ENCODE data around the gene ABCB8. TPM values are rescaled to one million over a fixed set of nuclear protein-coding genes. Genes with fewer than 3 reads are reported as not detected.
A peak's percentile ranks its signal among the peaks of the same experiment; 100 is the strongest.

Gene ABCB8
- total and polyA plus RNA-seq, 9 of the 15 experiments (the other 6 are each of a cell fraction or from before 2014, with no cell fraction given), result 7.6 to 106 (median 36.3) TPM

GRCh38 chr7:150994838-150995510 is 33.3 kb upstream of the ABCB8 start (continued):
- TF ChIP-seq CEBPZ (IDR thresholded peaks at IDR 0.05; ENCODE audit: borderline replicate concordance, low read depth, low read length), result no peak
- TF ChIP-seq E2F8 (IDR thresholded peaks at IDR 0.05; ENCODE audit: low read depth, partially characterized antibody), result no peak
- TF ChIP-seq SMC3 (conservative IDR thresholded peaks at IDR 0.05; ENCODE audit: insufficient read depth, low read depth, low read length), result no peak
- no peak for TF ChIP-seq NFXL1 (CRISPR knock-in tag; IDR thresholded peaks at IDR 0.05)
- TF ChIP-seq HMG20A (CRISPR knock-in tag; conservative IDR thresholded peaks at IDR 0.05), result no peak
- TF ChIP-seq PHF8 (IDR thresholded peaks at IDR 0.05; ENCODE audit: borderline replicate concordance, low read length), result no peak
- no peak for TF ChIP-seq HNRNPL (IDR thresholded peaks at IDR 0.05; ENCODE audit: low read depth, low read length)
- no peak for TF ChIP-seq ZNF398 (CRISPR knock-in tag; IDR thresholded peaks at IDR 0.05)
- no peak; the same call in 1 of the 2 replicates for TF ChIP-seq ZBTB7A (IDR thresholded peaks at IDR 0.05; ENCODE audit: borderline replicate concordance, control insufficient read depth, low read depth, low read length)
- no peak for TF ChIP-seq ZC3H8 (IDR thresholded peaks at IDR 0.05)
- no peak for TF ChIP-seq NR0B1 (IDR thresholded peaks at IDR 0.05; ENCODE audit: partially characterized antibody)
- TF ChIP-seq TRIM24 (IDR thresholded peaks at IDR 0.05), result no peak; a peak in 1 of 4 replicates
- no peak for TF ChIP-seq ZNF785 (CRISPR knock-in tag; IDR thresholded peaks at IDR 0.05)
- 0 out of 2 replicates have a peak, but pooled peaks have one; percentile 0 for TF ChIP-seq NFE2 (IDR thresholded peaks at IDR 0.05; ENCODE audit: low read depth)
- no peak for TF ChIP-seq ELF4 (CRISPR knock-in tag; IDR thresholded peaks at IDR 0.05)
- no peak for TF ChIP-seq HNRNPH1 (optimal IDR thresholded peaks at IDR 0.05; ENCODE audit: low read depth, low read length)
- TF ChIP-seq ZFP30 (CRISPR knock-in tag; IDR thresholded peaks at IDR 0.05; ENCODE audit: borderline replicate concordance), result no peak
- TF ChIP-seq YBX1 (IDR thresholded peaks at IDR 0.05), result no peak
- no peak for TF ChIP-seq MAX (CRISPR knock-in tag; IDR thresholded peaks at IDR 0.05)

Measured in K562 (cell line).